ENCODE data around the gene IVNS1ABP.
"Not testable (repeated sequence)": the region's sequence is repeated elsewhere in the genome, so short reads cannot be mapped to it uniquely, and the experiment has no call there.

The IVNS1ABP gene

GRCh38 chr1:185258676-185259075, 58.4 kb downstream of the IVNS1ABP start:
- in situ Hi-C loops (cut with HindIII; ENCODE audit: low sequenced_read_pairs): no loop called here

GRCh38 chr1:185257950-185258208, 59.2 kb downstream of the IVNS1ABP start:
- in situ Hi-C loops (cut with HindIII; ENCODE audit: low sequenced_read_pairs): no loop called here

- in situ Hi-C loops (cut with HindIII; ENCODE audit: low sequenced_read_pairs): not testable (repeated sequence)
Measured at GRCh38 chr1:185257116-185257949, 59.7 kb downstream of the IVNS1ABP start.

- in situ Hi-C loops (cut with HindIII; ENCODE audit: low sequenced_read_pairs): not testable (repeated sequence)
Measured at GRCh38 chr1:185255595-185255994, 61.4 kb downstream of the IVNS1ABP start.

GRCh38 chr1:185252404-185252803, 64.6 kb downstream of the IVNS1ABP start:
- in situ Hi-C loops (cut with HindIII; ENCODE audit: low sequenced_read_pairs): not testable (repeated sequence)

- in situ Hi-C loops (cut with HindIII; ENCODE audit: low sequenced_read_pairs): not testable (repeated sequence)
Measured at GRCh38 chr1:185251928-185252327, 65.1 kb downstream of the IVNS1ABP start.

- in situ Hi-C loops (cut with HindIII; ENCODE audit: low sequenced_read_pairs): no loop called here
Measured at GRCh38 chr1:185250063-185250462, 67.0 kb downstream of the IVNS1ABP start.

- in situ Hi-C loops (cut with HindIII; ENCODE audit: low sequenced_read_pairs): no loop called here
Measured at GRCh38 chr1:185249563-185249962, 67.5 kb downstream of the IVNS1ABP start.
